Stimulated activated naive CD8-positive, alpha-beta T cell treated with anti-CD3 and anti-CD28 coated beads, Interleukin-15, amount 100 ng/mL, for 72 hours (primary cell): ENCODE data around the gene MTFP1.

Source experiments
- ATAC-seq: fragments of 150-1000 bp; cut with Tn5 transposase; 2 replicates; pipeline ENCODE4 v1.10.0; 2021; ENCODE audit warnings: mild to moderate bottlenecking, moderate library complexity
- DNase-seq, 2 donors: peaks; one replicate each; pipeline ENCODE4 v3.0.0; 2021 to 2022
- H3K27ac Mint-ChIP-seq, 2 donors: one replicate each; pipeline ENCODE4 v1.8.0; 2022; ENCODE audit warnings: mild to moderate bottlenecking in 2 of 2, mixed read lengths in 2 of 2, moderate library complexity in 2 of 2
- H3K27me3 Mint-ChIP-seq: one replicate; pipeline ENCODE4 v1.8.0; 2022; ENCODE audit warnings: mixed read lengths
- H3K4me1 Mint-ChIP-seq: one replicate; pipeline ENCODE4 v1.8.0; 2022; ENCODE audit warnings: mild to moderate bottlenecking, mixed read lengths
- H3K4me3 Mint-ChIP-seq, 2 donors: one replicate each; pipeline ENCODE4 v1.8.0; 2022; ENCODE audit warnings: mild to moderate bottlenecking in 2 of 2, mixed read lengths in 2 of 2, moderate library complexity in 1 of 2
- H3K9me3 Mint-ChIP-seq, 2 donors: one replicate each; pipeline ENCODE4 v1.8.0; 2022; ENCODE audit warnings: mixed read lengths in 2 of 2

MTFP1 gene

DNA sequence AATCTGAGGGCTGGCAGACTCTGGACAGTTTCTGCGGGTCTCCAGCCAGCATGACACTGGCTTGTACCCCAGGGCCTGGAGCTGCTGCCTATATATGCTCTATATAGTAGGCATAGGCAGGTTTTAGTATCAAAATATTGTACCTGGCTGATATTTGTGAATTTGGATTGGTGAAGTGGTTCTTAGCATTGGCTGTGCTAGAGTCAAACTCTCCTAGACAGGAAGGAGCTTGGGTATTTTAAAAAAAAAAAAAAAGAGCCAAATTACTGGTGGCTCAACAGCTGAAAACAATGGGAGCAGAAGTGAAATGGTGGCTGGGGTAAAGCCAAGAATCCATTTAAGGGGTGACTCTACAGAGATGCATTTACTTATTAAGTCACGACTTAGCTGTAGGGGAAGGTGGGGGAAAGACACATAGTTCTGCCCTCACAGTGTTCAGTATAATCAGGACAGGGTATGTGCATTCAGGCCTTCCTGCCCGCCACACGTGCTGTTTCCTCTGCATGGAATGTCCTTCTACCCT lies 11.0 kb upstream of the MTFP1 start:
- peak overlapping the region in 1 of 2 donors; percentile 36 for H3K4me3 Mint-ChIP-seq
- DNase-seq (no peak), ATAC-seq (peak; percentile 12)
- no peaks in the 10 kb centered on the region for H3K27me3 Mint-ChIP-seq
- no peaks in the 10 kb centered on the region for H3K9me3 Mint-ChIP-seq
- peak overlapping the region; percentile 31 to 82 for H3K27ac Mint-ChIP-seq
- H3K4me1 Mint-ChIP-seq = peaks cover 56% of the 10 kb centered on the region

DNA sequence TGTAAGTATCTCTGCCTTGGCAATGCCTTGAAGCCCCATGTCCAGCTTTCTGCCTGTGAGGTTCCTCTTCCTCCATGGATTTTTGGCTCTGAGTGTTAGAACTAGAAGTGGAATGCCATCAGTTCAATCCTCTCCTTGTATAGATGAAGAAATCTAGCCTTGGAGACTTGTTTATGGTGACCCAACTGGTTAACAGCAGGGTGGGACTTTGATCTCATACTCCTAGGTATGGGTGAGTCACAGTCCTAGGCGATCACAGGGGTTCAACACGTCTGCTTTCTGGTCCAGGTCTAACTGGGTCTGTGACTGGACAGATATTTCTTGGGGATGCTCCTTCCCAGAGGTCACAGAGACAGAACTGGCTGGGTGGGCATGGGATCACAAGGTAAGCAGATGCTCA lies 9.2 kb upstream of the MTFP1 start:
- DNase-seq (no peak), ATAC-seq (no peak)
- H3K4me1 Mint-ChIP-seq = peaks cover 59% of the 10 kb centered on the region
- H3K27me3 Mint-ChIP-seq = no peaks in the 10 kb centered on the region
- H3K9me3 Mint-ChIP-seq = no peaks in the 10 kb centered on the region
- H3K27ac Mint-ChIP-seq = peak overlapping the region in 1 of 2 donors; percentile 21
- H3K4me3 Mint-ChIP-seq = no peak overlapping the region

DNA sequence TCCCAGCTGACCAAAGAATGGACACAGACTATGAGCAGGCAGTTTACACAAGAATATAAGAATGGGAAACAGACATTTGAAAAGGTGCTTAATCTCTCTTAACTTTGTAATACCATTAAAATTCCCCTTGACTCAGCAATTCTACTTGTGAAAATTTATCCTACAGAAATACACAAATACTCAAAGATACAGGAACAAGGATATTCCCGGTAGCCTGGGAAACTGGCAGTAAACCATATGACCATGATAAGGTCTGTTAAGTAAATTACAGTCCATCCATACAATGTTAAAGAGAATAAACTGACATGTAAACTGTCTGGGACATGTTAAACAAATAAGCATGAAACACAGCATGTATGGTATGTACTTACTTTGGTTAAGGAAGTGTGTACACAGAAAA lies 8.7 kb upstream of the MTFP1 start:
- H3K4me3 Mint-ChIP-seq = no peak overlapping the region
- ATAC-seq = no peak
- H3K4me1 Mint-ChIP-seq = peaks cover 59% of the 10 kb centered on the region
- H3K9me3 Mint-ChIP-seq = no peaks in the 10 kb centered on the region
- no peak for DNase-seq
- H3K27me3 Mint-ChIP-seq = no peaks in the 10 kb centered on the region
- H3K27ac Mint-ChIP-seq = no peak overlapping the region

DNA sequence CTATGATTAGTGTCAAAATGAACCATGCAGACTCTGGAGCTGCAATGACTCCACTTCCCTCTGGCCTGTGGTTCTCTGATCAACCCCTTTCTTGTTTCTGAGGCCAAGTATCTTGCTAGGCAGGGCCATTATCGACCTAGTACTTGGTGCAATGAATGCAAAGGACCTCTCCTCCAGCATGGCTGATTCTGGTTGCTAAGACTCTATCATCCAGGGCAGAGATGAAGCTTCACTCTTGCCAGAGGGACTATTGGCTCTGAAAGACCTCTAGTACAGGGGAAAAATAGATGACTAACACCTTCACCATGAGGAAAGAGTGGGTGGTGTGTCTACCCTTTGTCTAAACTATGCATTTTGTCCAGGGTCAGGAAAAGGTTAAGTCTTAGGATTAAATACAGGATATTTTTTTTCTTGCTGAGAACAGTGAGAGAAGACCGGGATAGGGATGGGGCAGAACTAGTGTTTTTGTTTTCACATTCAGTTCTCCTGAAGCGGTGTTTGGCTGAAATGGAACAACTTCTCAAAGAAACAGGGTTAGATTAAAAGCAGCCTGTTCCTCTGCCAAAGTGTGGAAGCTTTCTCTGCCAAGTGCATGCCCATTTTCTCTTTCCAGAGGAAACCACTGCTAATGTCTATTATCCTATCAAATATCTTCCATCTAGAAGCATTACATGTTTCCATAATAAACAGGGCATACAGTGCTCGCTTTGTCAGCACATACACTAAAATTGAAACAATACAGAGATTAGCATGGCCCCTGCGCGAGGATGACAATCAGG lies 5.0 kb upstream of the MTFP1 start:
- Mint-ChIP-seq H3K4me3 (peak overlapping the region; percentile 31 to 72), H3K4me1 (peaks cover 51% of the 10 kb centered on the region), H3K9me3 (no peaks in the 10 kb centered on the region), H3K27me3 (no peaks in the 10 kb centered on the region), H3K27ac (peak overlapping the region; percentile 80 to 90)
- no peak for DNase-seq
- ATAC-seq = no peak

DNA sequence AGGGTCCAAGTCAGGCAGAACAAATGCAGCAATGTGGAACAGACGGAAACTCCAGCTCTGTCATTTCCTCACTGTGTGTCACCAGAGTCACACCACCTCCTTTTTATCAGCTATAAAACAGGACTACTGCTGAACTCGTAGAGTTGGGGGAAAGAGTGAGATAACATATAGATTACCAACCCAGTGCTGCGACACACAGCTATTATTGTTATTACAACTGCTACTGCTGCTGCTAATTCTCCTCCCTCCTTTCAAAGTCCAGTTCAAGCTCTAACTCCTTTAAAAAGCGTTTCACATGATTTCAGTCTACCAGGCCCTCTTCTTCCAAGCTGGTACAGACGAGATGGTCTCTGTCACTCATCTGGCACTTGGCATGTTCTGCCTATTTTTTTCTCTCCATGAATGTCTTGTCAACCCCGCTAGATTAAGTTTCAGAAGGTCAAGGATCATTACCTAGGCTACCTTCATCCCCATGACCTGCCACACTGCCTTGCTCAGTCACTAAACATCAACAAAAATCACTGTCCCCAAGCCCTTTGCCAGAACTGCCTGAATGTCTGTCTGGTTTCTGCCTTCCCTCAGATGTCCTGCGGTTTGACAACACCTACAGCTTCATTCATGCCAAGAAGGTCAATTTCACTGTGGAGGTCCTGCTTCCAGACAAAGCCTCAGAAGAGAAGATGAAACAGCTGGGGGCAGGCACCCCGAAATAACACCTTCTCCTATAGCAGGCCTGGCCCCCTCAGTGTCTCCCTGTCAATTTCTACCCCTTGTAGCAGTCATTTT lies 3.7 kb upstream of the MTFP1 start:
- DNase-seq (no peak), ATAC-seq (no peak)
- Mint-ChIP-seq H3K9me3 (no peaks in the 10 kb centered on the region), H3K27ac (peak overlapping the region; percentile 43 to 89), H3K4me3 (peak overlapping the region; percentile 97 to 98), H3K4me1 (peaks cover 57% of the 10 kb centered on the region), H3K27me3 (no peaks in the 10 kb centered on the region)

DNA sequence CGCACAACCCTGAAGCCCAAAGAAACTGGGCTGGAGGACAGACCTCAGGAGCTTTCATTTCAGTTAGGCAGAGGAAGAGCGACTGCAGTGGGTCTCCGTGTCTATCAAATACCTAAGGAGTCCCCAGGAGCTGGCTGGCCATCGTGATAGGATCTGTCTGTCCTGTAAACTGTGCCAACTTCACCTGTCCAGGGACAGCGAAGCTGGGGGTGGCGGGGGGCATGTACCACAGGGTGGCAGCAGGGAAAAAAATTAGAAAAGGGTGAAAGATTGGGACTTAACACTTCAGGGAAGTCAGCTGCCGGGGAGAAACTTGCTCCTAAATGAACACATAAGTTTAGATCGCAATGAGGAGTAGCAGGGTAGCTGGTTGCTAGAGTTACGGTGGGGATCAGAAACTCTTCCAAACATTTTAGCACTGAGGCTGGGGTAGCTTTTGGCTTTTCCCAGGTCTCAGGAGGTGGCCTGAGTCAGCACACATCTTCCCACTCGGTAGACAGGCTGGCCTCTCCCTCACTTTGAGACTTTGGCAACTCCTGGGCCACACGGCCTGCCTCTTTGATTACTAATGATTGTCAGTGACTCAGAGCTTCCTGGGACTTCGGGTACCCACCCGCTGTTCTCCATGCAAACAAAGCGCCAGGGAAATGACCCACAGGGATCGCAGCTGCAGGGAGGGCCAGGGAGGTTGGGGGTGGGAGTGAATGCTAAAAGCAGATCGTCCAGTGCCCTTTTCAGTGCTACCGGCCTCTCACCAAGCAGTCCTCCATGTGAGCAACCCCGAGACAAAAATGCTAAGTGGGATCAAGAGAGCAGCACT lies 2.9 kb upstream of the MTFP1 start:
- H3K4me3 Mint-ChIP-seq = peak overlapping the region; percentile 97 to 98
- peak in 1 of 2 donors; percentile 38 for DNase-seq
- H3K27me3 Mint-ChIP-seq = no peaks in the 10 kb centered on the region
- H3K27ac Mint-ChIP-seq = peak overlapping the region; percentile 43 to 89
- H3K4me1 Mint-ChIP-seq = peaks cover 65% of the 10 kb centered on the region
- no peaks in the 10 kb centered on the region for H3K9me3 Mint-ChIP-seq
- no peak for ATAC-seq

DNA sequence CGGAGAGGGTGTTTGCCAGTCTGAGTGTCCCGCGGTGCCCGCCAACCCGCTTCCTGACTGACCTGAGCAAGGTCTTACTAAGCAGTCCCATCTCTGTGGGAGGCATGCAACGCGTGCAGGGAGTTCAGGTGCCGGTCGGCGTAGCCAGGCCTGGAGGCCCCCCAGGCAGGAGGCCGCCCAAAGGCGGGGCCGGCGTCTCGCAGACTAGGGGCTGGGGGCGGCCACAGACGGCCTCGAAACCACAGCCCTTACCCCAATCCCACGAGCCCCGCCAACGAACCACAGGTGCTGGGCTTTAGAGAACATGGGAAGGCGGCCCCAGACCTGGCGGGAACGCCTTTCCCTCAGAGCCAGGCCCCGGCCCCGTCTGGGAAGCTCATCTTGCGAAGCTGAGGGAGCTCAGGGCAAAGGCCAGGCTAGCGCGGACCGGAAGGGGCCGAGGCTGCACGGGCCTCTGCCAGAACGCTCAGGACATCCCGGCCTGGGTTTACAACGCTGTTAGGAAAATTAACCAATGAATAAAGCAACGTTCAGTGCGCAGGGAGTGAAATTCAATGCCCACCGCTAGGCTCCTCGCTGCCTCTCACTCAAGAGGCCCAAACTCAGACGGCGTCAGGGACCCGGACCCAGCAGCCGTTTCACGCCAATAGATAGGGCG lies 2.1 kb upstream of the MTFP1 start:
- peak overlapping the region; percentile 92 to 97 for H3K27ac Mint-ChIP-seq
- H3K4me1 Mint-ChIP-seq = peaks cover 69% of the 10 kb centered on the region
- ATAC-seq (peak; percentile 29), DNase-seq (peak; percentile 37 to 71)
- no peaks in the 10 kb centered on the region for H3K9me3 Mint-ChIP-seq
- peak overlapping the region; percentile 97 to 98 for H3K4me3 Mint-ChIP-seq
- no peaks in the 10 kb centered on the region for H3K27me3 Mint-ChIP-seq

DNA sequence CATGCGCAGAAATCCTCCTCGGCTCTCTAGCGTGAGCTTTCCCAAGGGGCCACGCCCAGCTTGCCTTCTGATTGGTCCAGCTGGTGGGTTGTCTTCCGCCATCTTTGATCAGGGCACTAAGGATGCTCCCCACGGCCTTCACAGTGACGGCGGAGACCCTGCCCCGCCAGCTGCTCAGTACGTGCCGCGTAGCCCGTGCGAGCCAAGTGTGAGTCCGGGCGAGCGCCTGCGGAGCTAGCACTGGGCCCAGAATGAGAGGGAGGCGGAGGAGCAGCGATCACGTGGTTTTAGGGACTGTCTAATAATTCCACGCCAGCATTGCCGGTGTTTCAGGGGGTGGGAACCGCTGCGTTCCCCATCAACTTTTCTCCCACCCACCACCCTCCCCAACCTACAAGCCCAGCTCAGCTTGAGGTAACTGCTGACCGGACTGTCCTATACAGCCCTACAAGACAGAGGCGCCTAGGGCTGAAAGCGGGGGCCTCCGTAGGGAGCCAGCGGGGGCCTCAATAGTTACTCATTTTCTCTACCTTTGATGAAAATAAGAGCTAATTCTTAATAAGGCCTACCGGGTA lies 1.5 kb upstream of the MTFP1 start:
- H3K27me3 Mint-ChIP-seq = no peaks in the 10 kb centered on the region
- ATAC-seq = peak; percentile 93
- peak overlapping the region; percentile 92 to 97 for H3K27ac Mint-ChIP-seq
- no peaks in the 10 kb centered on the region for H3K9me3 Mint-ChIP-seq
- peak overlapping the region; percentile 97 to 98 for H3K4me3 Mint-ChIP-seq
- peaks cover 69% of the 10 kb centered on the region for H3K4me1 Mint-ChIP-seq
- peak; percentile 97 to 99 for DNase-seq

DNA sequence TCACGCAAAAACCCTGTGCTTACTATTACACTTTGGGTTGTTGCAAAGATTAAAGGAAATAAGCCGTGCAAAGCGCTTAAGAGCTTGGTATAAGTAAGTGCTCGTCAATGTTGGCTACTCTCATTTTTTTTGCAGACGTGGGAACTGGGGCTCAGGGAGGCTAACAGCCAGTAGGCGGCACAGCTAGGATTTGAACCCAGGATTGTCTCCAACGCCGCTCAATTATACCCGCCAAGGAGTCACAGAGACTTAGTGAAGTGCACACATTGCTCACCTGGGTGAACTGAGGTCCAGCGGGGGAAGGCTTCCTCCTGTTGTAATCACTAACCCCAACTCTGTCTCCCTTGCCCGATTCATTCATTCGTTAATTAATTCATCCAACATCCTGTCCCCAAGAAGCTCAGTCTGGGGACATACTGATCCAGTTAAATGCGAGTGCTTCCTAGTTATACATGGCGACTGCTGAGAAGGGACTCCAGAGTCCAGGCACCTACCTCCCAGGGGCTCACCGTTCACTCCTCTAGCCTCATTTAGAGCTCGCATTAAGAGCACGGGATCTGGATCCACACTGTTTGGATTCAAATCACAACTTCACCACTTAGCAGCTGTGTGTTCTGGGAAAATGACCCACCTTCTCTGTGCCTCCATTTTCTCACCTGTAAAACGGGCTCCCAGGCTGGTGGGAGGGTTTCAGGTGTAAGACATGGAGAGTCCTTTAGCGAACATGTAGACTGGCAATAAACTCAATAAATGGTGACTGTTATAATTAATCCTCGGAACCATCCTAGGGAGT lies 838 bp upstream of the MTFP1 start:
- Mint-ChIP-seq H3K27ac (peak overlapping the region; percentile 92 to 97), H3K9me3 (no peaks in the 10 kb centered on the region), H3K27me3 (no peaks in the 10 kb centered on the region), H3K4me3 (peak overlapping the region; percentile 97 to 98), H3K4me1 (peaks cover 69% of the 10 kb centered on the region)
- DNase-seq = peak in 1 of 2 donors; percentile 30
- no peak for ATAC-seq

DNA sequence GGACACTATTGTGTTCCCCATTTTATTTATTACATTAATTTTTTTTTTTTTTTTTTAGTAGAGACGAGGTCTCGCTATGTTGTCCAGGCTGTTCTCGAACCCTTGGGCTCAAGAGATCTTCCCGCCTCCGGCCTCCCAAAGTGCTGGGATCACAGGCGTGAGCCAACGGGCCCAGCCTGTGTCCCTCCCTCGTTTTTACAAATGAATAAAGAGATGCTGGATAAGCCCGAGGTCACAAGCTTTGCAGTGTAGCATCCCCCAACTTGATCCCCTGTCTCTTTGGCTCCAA lies 297 bp upstream of the MTFP1 start:
- Mint-ChIP-seq H3K4me3 (peak overlapping the region; percentile 97 to 98), H3K4me1 (peaks cover 64% of the 10 kb centered on the region), H3K27ac (peak overlapping the region; percentile 91 to 98), H3K9me3 (no peaks in the 10 kb centered on the region), H3K27me3 (no peaks in the 10 kb centered on the region)
- DNase-seq (no peak), ATAC-seq (no peak)

DNA sequence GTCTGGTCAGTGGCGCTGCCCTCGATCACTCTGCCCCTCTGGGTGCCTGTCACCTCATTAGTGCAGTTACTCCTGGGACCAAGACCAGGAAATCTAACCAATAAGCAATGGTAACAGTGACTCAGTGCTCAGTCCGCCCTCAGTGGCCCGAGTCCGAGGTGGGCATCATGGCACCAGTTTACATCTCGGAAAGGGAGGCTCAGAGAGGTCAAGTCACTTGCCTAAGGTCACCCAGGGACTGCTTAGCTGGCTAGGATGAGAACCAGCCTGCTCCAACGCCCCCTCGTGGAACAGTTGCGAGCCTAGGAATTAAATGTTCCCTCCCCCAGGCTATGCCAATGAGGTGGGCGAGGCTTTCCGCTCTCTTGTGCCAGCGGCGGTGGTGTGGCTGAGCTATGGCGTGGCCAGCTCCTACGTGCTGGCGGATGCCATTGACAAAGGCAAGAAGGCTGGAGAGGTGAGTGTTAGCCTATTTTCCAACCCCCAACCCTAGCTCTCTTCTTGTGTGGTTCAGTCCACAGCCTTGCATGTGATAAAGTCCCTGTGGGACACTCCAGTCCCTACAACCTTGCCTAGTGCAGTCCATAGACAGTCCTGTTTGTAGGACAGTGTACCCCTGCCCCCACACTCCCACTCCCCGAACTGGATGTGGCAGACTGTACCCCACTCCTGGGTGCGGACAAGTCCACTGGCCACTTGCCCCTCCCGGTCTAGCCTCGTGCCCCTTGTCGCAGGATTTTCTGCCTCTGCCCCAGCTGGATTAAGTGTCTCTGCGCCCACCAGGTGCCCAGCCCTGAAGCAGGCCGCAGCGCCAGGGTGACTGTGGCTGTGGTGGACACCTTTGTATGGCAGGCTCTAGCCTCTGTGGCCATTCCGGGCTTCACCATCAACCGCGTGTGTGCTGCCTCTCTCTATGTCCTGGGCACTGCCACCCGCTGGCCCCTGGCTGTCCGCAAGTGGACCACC lies 1.1 kb downstream of the MTFP1 start:
- Mint-ChIP-seq H3K27ac (peak overlapping the region; percentile 91 to 98), H3K27me3 (no peaks in the 10 kb centered on the region), H3K4me1 (peaks cover 50% of the 10 kb centered on the region), H3K9me3 (no peaks in the 10 kb centered on the region), H3K4me3 (peak overlapping the region; percentile 97 to 98)
- DNase-seq (peak; percentile 77 to 89), ATAC-seq (peak; percentile 54)

DNA sequence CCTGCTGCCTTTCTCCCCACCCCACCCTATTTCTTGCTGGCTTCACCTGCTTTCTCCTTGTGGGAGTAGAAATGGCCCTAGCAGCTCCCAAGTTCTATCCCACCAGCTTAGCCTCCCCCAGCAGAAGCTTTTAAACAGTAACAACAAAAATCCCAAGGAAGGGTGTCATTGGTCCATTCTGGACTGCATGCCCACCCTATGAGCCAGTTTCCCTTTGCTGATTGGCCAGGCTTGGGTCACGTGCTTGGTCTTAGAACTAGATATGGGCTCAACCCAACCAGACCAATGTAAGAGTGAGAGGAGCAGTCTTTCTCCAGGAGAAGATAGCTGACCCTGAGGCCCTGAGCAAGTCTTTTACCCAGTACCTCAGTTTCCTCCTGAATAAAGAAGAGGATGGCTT lies 2.3 kb downstream of the MTFP1 start:
- no peak overlapping the region for H3K27ac Mint-ChIP-seq
- ATAC-seq (no peak), DNase-seq (no peak)
- no peak overlapping the region for H3K4me3 Mint-ChIP-seq
- H3K27me3 Mint-ChIP-seq = no peaks in the 10 kb centered on the region
- peaks cover 40% of the 10 kb centered on the region for H3K4me1 Mint-ChIP-seq
- H3K9me3 Mint-ChIP-seq = no peaks in the 10 kb centered on the region

DNA sequence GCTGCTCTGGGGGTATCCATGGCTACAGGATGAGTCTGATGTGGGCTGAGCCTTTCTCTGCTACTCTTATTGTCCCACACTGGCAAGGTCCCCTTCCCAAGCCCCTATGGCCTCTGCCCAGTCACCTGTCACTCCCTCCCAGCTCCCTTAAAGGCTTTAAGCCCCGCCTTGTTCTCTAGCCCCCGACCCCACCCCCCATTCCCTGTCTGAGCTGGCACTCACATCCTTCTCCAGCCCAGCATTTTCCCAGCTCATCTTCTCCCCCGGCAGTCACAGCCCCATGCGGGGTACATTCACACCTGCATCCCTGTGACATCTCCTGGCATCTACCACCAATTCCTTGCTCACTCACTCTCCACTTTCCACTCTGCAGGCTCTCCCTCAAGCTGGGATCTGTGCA lies 4.3 kb downstream of the MTFP1 start:
- Mint-ChIP-seq H3K4me1 (peaks cover 53% of the 10 kb centered on the region), H3K27ac (no peak overlapping the region), H3K27me3 (no peaks in the 10 kb centered on the region), H3K4me3 (no peak overlapping the region), H3K9me3 (peaks cover 0 to 4% of the 10 kb centered on the region in 2 donors)
- DNase-seq = no peak
- no peak for ATAC-seq
